ENCODE results near the gene PFN3. TPM values are rescaled to one million over a fixed set of nuclear protein-coding genes. Genes with fewer than 3 reads are reported as not detected.
A peak's percentile ranks its signal among the peaks of the same experiment; 100 is the strongest.

Gene PFN3
- total RNA-seq, 1 donor from 2014 or later = not detected

DNA sequence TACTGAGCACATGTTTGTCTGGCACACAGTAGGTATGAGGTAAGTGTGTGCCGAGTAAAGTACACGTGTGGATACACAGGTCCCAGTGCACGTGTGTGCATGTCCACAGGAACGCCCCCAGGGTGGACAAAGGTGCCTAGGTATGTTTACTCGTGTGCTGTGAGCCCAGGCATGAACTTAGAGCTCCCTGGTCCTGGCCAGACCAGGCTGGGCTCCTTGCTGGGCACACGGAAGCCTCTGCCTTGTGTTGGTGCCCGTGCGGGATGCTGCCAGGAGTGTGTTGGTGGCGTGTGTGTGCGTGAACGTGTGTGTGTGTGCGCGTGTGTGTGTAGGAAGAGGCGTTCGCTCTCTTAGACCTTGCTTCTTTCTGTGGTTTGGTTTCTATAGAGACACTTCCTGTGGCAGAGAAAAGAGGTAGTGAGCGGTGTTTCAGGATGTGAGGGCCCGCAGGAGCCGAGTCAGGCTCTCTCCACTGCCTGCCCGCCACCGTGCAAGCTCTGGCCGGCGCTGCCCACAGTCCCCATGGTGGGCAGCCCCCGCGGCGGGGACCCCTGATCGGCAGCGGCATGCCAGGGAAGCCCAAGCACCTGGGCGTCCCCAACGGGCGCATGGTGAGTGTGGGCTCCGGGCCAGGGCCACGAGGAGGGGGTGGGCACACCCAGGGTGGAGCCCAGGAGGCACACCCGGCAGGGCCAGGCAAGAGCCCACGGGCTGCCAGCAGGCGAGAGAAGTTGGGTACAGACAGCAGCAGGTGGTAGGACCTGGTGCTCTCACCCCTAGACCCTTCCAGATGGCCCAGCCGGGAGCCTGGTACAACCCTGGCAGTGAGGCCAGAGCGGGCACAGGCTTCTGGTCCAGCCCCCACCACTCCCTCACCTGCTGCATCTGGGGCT, 42.8 kb downstream of the PFN3 start, which contains the start of gene RGS14:
TSS of gene RGS14 (plus strand) at position 466 of the 893 bp plus-strand sequence. CDS start at position 567, 101 bp downstream.
- Mint-ChIP-seq H3K4me3 (peak within 1 kb of the TSS; percentile 85), H3K9me3 (no peaks in the 10 kb centered on the region)
- peak; percentile 89 for ATAC-seq (ENCODE audit: low read depth)

GRCh38 chr5:177357146-177357458, 43.4 kb downstream of the PFN3 start:
- intact Hi-C loops (cut with micrococcal nuclease) = loop anchor here (2.0 kb wide), 5 partner anchors 14 to 70 kb away; partner anchors contain the start of genes GRK6, PRELID1 and RAB24
- CTCF ChIA-PET = interaction anchor here (1.8 to 3.0 kb wide), 2 partner anchors 13 to 98 kb away, joined by 5 to 16 read pairs; no protein-coding TSS in a partner anchor
- POLR2A ChIA-PET = interaction anchor here (0.8 to 1.6 kb wide), 7 partner anchors 13 to 223 kb away, joined by 3 to 9 read pairs (median 4); partner anchors contain the start of genes NSD1, PRELID1 and RAB24
- TF ChIP-seq CTCF (IDR thresholded peaks at IDR 0.05) = no peak
- H3K27ac Mint-ChIP-seq = peak overlapping the region; percentile 92
- H3K27me3 Mint-ChIP-seq = no peaks in the 10 kb centered on the region
- peak overlapping the region; percentile 85 for H3K4me3 Mint-ChIP-seq
- ATAC-seq (ENCODE audit: low read depth) (no peak), DNase-seq (no peak)
- peaks cover 8% of the 10 kb centered on the region for H3K36me3 Mint-ChIP-seq (ENCODE audit: low read depth)
- H3K9me3 Mint-ChIP-seq = no peaks in the 10 kb centered on the region
- peaks cover 67% of the 10 kb centered on the region for H3K4me1 Mint-ChIP-seq

More for the DNA sequence above, 42.8 kb downstream of the PFN3 start, which contains the start of gene RGS14:
- H3K4me1 Mint-ChIP-seq = peaks cover 72% of the 10 kb centered on the region
- no peak for TF ChIP-seq CTCF (IDR thresholded peaks at IDR 0.05)
- H3K36me3 Mint-ChIP-seq (ENCODE audit: low read depth) = peaks cover 8% of the 10 kb centered on the region
- DNase-seq = peak; percentile 71
- POLR2A ChIA-PET = interaction anchor here (0.8 to 1.6 kb wide), 7 partner anchors 13 to 224 kb away, joined by 3 to 9 read pairs (median 4); partner anchors contain the start of genes NSD1, PRELID1 and RAB24
- H3K27ac Mint-ChIP-seq = peak within 1 kb of the TSS; percentile 92
- CTCF ChIA-PET = interaction anchor here (1.0 to 3.0 kb wide), 3 partner anchors 12 to 56 kb away, joined by 3 to 16 read pairs (median 3); no protein-coding TSS in a partner anchor
- H3K27me3 Mint-ChIP-seq = no peaks in the 10 kb centered on the region
- intact Hi-C loops (cut with micrococcal nuclease) = loop anchor here (2.0 kb wide), 5 partner anchors 13 to 69 kb away; partner anchors contain the start of genes GRK6, PRELID1 and RAB24

DNA sequence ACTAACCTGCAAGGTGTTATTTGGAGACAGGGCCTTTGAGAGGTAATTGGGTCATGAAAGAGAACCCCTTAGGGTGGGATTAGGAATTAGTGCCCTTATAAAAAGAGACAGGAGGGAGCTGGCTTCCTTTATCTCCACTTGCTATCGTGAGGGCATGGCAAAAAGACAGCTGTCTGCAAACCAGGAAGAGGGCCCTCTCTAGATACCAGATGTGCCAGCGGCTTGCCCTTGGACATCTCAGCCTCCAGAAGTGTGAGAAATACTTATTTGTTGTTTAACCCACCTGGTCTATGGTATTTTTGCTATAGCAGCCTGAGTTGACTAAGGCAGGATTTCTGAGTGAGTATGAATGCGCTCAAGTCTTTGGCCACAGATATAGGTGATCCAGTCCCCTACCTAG, 43.7 kb downstream of the PFN3 start:
- DNase-seq = no peak
- Mint-ChIP-seq H3K4me1 (peaks cover 67% of the 10 kb centered on the region), H3K27me3 (no peaks in the 10 kb centered on the region), H3K9me3 (no peaks in the 10 kb centered on the region), H3K27ac (peak overlapping the region; percentile 92), H3K4me3 (peak overlapping the region; percentile 85), H3K36me3 (ENCODE audit: low read depth) (peaks cover 8% of the 10 kb centered on the region)
- ChIA-PET CTCF (interaction anchor here (1.8 to 3.0 kb wide), 2 partner anchors 13 to 98 kb away, joined by 5 to 16 read pairs; no protein-coding TSS in a partner anchor), POLR2A (interaction anchor here (0.6 to 1.0 kb wide), 5 partner anchors 8 to 99 kb away, joined by 3 to 9 read pairs (median 4); no protein-coding TSS in a partner anchor)
- no peak for ATAC-seq (ENCODE audit: low read depth)
- intact Hi-C loops (cut with micrococcal nuclease) = loop anchor here (2.0 kb wide), 5 partner anchors 14 to 70 kb away; partner anchors contain the start of genes GRK6, PRELID1 and RAB24
- TF ChIP-seq CTCF (IDR thresholded peaks at IDR 0.05) = no peak

DNA sequence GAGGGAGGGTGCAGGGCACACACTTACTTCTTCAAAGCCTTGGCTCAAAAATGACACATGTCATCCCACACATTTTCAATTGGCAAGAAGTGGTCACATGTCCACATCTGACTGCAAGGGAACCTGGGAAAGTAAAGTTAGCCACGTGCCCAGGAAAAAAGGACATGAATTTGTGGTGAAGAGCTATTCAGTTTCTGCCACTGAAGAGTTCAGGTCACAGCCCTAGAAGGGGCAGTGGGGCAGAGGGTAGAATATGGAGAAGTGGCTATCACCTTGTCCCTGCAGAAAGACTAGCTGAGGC, 44.6 kb downstream of the PFN3 start:
- Mint-ChIP-seq H3K27ac (no peak overlapping the region), H3K27me3 (no peaks in the 10 kb centered on the region), H3K4me3 (no peak overlapping the region), H3K9me3 (no peaks in the 10 kb centered on the region), H3K4me1 (peaks cover 63% of the 10 kb centered on the region), H3K36me3 (ENCODE audit: low read depth) (peaks cover 15% of the 10 kb centered on the region)
- no peak for ATAC-seq (ENCODE audit: low read depth)
- intact Hi-C loops (cut with micrococcal nuclease) = loop anchor here (2.0 kb wide), 5 partner anchors 15 to 71 kb away; partner anchors contain the start of genes GRK6, PRELID1 and RAB24
- no peak for DNase-seq
- POLR2A ChIA-PET = interaction anchor here (0.6 kb wide), 1 partner anchor 9 kb away, joined by 4 read pairs; no protein-coding TSS in a partner anchor
- no peak for TF ChIP-seq CTCF (IDR thresholded peaks at IDR 0.05)
- CTCF ChIA-PET = interaction anchor here (1.1 to 1.8 kb wide), 3 partner anchors 13 to 99 kb away, joined by 3 to 5 read pairs (median 5); no protein-coding TSS in a partner anchor
